Fibroblast of mammary gland (primary cell): ENCODE results near the gene SNTB2.

Source experiments
- DNase-seq: peaks from one replicate; pipeline ENCODE4 v3.0.0-alpha.2; 2010; ENCODE audit warnings: low read depth
- H3K4me3 ChIP-seq: 2 replicates; pipeline ENCODE4 v1.5.1; 2011; ENCODE audit warnings: low read depth, mild to moderate bottlenecking, low read length, moderate library complexity; ENCODE audit not compliant: control insufficient read depth
- CTCF ChIP-seq: conservative IDR thresholded peaks from 2 replicates; pipeline ENCODE4 v1.5.1; 2011; ENCODE audit warnings: low read depth, low read length, inconsistent platforms; ENCODE audit not compliant: control insufficient read depth, insufficient read depth

SNTB2 gene

GRCh38 chr16:69319826-69320739 lies 133.1 kb downstream of the SNTB2 start:
- H3K4me3 ChIP-seq: no peak overlapping the region
- DNase-seq: no peak
- no peak for TF ChIP-seq CTCF

- TF ChIP-seq CTCF: no peak
- no peak for DNase-seq
- H3K4me3 ChIP-seq: no peak overlapping the region
These were observed 133.7 kb downstream of the SNTB2 start for GRCh38 chr16:69320740-69321073.

GRCh38 chr16:69321080-69321479 lies 134.1 kb downstream of the SNTB2 start:
- no peak for TF ChIP-seq CTCF
- no peak for DNase-seq
- no peak overlapping the region for H3K4me3 ChIP-seq

GRCh38 chr16:69322343-69322742 lies 135.4 kb downstream of the SNTB2 start:
- H3K4me3 ChIP-seq: no peak overlapping the region
- TF ChIP-seq CTCF: no peak
- DNase-seq: no peak

GRCh38 chr16:69323415-69323814 lies 136.5 kb downstream of the SNTB2 start:
- no peak for DNase-seq
- H3K4me3 ChIP-seq: no peak overlapping the region
- no peak for TF ChIP-seq CTCF

- TF ChIP-seq CTCF: no peak
- H3K4me3 ChIP-seq: no peak overlapping the region
- no peak for DNase-seq
These were observed 137.1 kb downstream of the SNTB2 start for GRCh38 chr16:69324013-69324531.
